ENCODE measurements around the gene SLC33A1.

Gene SLC33A1

DNA sequence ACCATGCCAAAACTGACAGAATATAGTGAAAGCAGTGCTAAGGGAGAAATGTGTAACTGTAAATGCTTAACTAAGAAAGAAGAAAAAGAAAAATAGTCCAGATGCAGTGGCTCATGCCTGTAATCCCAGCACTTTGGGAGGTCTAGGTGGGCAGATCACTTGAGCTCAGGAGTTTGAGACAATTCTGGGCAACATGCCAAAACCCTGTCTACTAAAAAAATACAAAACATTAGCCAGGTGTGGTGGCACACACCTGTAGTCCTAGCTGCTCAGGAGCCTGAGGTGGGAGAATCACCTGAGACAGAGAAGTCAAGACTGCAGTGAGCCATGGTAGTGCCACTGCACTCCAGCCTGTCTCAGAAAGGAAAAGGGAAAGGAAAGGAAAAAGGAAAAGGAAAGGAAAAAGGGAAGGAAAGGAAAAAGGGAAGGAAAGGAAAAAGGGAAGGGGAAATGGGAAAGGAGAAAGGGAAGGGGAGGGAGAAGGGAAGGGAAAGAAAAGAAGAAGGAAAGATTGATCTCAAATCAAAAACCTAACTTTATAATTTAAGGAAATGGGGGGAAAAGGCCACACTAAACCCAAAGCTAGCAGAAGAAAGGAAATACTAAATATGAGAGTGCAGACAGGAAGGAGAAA is 68.4 kb downstream of the SLC33A1 start:
- no peak for DNase-seq

DNA sequence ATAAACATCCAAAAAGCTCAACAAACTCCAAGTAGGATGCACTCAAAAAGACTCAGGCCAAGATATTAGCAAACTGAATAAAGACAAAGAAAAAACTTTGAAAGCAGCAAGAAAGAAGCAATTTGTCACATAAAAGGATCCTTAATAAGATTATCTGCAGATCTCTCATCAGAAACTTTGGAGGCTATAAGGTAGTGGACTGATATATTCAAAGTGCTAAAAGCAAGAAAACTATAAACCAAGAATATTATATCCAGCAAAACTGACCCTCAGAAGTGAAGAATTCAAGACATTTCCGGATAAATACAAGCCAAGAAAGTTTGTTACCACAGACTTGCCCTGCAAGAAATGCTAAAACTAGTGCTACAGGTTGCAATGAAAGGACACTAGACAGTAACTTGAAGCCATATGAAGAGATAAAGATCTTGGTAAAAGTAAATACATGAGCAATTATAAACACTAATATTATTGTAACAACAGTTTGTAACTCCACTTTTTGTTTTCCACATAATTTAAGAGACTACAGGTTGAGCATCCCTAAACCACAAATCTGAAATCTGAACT is 71.8 kb downstream of the SLC33A1 start:
- no peak for DNase-seq

DNA sequence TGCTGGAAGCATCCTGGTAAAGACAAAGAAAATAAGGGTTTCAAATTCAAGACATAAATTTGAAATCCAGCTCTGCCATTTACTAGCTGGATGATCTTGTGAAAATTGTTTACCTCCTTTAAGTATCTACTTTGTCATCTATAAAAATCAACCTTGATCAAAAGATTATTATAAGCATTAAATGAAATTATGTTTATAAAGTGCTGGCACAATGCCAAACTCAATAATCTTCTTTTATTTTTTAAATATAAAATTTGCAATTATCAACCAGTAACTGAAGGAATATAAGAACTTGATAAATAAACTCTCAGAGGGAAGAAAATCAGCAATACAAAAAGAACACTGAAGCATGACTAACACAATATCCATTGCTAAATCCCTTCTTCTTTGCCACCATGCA is 73.9 kb downstream of the SLC33A1 start:
- DNase-seq, result no peak

DNA sequence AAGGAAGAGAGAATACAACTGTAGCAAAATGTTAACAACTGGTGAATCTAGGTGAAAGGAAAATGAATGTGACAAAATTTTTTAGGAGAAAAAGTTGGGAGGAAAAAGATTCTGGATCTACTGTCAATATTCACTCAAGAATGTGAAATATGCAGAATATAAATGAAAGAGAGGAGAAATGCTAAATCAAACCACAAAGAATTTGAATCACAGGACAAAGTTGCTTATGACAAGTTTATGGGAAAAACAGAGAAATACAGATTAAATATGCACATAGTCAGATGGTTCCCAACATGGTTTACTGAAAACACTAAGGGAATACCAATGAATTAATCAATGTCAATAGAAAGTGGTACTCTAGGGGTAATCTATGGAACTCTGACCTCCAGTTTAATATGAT is 75.8 kb downstream of the SLC33A1 start:
- no peak for DNase-seq

DNA sequence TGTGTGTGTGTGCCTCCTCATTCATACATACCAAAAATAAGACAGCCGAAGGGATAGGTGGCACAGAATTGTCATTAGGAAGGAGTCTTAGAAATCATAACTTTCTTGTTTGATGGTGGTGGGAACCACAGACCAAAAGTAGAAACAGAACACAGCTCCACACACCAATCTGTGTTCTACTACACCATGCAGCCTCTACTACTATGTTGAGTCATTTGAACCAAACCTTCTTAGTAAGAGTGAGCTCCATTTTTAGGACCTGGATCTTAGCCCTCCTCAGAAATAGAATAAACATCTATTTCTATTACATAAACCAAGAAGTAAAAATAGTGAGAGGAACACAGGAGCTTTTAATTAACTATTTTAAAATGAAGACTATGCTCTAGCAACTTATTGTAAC is 81.4 kb downstream of the SLC33A1 start:
- DNase-seq, result no peak

DNA sequence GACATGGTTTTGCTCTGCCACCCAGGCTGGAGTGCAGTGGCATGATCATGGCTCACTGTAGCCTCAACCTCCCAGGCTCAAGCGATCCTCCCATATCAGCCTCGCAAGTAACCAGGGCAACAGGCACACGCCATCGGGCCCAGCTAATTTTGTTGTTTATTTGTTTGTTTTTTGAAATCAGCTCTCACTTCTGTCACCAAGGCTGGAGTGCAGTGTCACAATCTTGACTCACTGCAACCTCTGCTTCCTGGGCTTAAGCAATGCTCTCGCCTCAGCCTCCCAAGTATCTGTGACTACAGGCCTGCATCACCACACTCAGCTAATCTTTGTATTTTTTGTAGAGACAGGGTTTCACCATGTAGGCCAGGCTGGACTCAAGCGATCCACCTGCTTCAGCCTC is 83.1 kb downstream of the SLC33A1 start:
- DNase-seq, result no peak

All from CD4-positive, alpha-beta T cell treated with Interferon gamma for 1 hour (primary cell).